ENCODE measurements around the gene TRA2A. TPM values are rescaled to one million over a fixed set of nuclear protein-coding genes. Genes with fewer than 3 reads are reported as not detected.

The TRA2A gene
- polyA plus RNA-seq (2013, experiment 1 of 2), result 59.0 TPM
- 66.6 TPM for polyA plus RNA-seq (2013, experiment 2 of 2)

- Histone ChIP-seq H3K4me1 (ENCODE audit: control insufficient read depth, insufficient read depth, low read length, poor library complexity, severe bottlenecking) (peaks cover 7% of the 10 kb centered on the region), H3K4me3 (ENCODE audit: extremely low read depth, insufficient read depth, low read length, poor library complexity, severe bottlenecking) (peak within 1 kb of the TSS; percentile 91), H3K9me3 (ENCODE audit: control insufficient read depth, low read length) (no peaks in the 10 kb centered on the region), H3K36me3 (ENCODE audit: control insufficient read depth, insufficient read depth, low read length) (peaks cover 13% of the 10 kb centered on the region), H3K27ac (ENCODE audit: low read depth, low read length, severe bottlenecking) (peak within 1 kb of the TSS; percentile 98)
- WGBS, 2 experiments (ENCODE audit: insufficient coverage in 2 of 2), result 13 to 29% methylated on average over 33 to 46 of the region's 50 CpGs
Observed at GRCh38 chr7:23531794-23532489, at the start of gene TRA2A. TSS of gene TRA2A (minus strand) at chr7:23531981. CDS start at chr7:23531824, 157 bp downstream.

- 46 to 71% methylated on average over 2 to 3 of the region's 5 CpGs for WGBS, 2 experiments (ENCODE audit: insufficient coverage in 2 of 2)
- Histone ChIP-seq H3K4me1 (ENCODE audit: control insufficient read depth, insufficient read depth, low read length, poor library complexity, severe bottlenecking) (no peaks in the 10 kb centered on the region), H3K27ac (ENCODE audit: low read depth, low read length, severe bottlenecking) (no peak overlapping the region), H3K9me3 (ENCODE audit: control insufficient read depth, low read length) (no peaks in the 10 kb centered on the region), H3K4me3 (ENCODE audit: extremely low read depth, insufficient read depth, low read length, poor library complexity, severe bottlenecking) (no peak overlapping the region), H3K36me3 (ENCODE audit: control insufficient read depth, insufficient read depth, low read length) (no peaks in the 10 kb centered on the region)
Observed at GRCh38 chr7:23570592-23571200, 38.9 kb upstream of the TRA2A start.

- no peak overlapping the region for H3K27ac ChIP-seq (ENCODE audit: low read depth, low read length, severe bottlenecking)
- H3K9me3 ChIP-seq (ENCODE audit: control insufficient read depth, low read length), result no peaks in the 10 kb centered on the region
- H3K4me1 ChIP-seq (ENCODE audit: control insufficient read depth, insufficient read depth, low read length, poor library complexity, severe bottlenecking), result no peaks in the 10 kb centered on the region
- no peak overlapping the region for H3K4me3 ChIP-seq (ENCODE audit: extremely low read depth, insufficient read depth, low read length, poor library complexity, severe bottlenecking)
- H3K36me3 ChIP-seq (ENCODE audit: control insufficient read depth, insufficient read depth, low read length), result no peaks in the 10 kb centered on the region
Observed at GRCh38 chr7:23558303-23558702, 26.5 kb upstream of the TRA2A start.

- no peak overlapping the region for H3K27ac ChIP-seq (ENCODE audit: low read depth, low read length, severe bottlenecking)
- H3K36me3 ChIP-seq (ENCODE audit: control insufficient read depth, insufficient read depth, low read length), result no peaks in the 10 kb centered on the region
- no peak overlapping the region for H3K4me3 ChIP-seq (ENCODE audit: extremely low read depth, insufficient read depth, low read length, poor library complexity, severe bottlenecking)
- peaks cover 4% of the 10 kb centered on the region for H3K9me3 ChIP-seq (ENCODE audit: control insufficient read depth, low read length)
- no peaks in the 10 kb centered on the region for H3K4me1 ChIP-seq (ENCODE audit: control insufficient read depth, insufficient read depth, low read length, poor library complexity, severe bottlenecking)
- whole genome bisulfite sequencing, 2 experiments (ENCODE audit: insufficient coverage in 2 of 2), result 89 to 96% methylated on average over 3 to 4 of the region's 4 CpGs
Observed at GRCh38 chr7:23547662-23548061, 15.9 kb upstream of the TRA2A start.

- WGBS, 2 experiments (ENCODE audit: insufficient coverage in 2 of 2), result 30 to 35% methylated on average over 6 to 8 of the region's 13 CpGs
- Histone ChIP-seq H3K4me1 (ENCODE audit: control insufficient read depth, insufficient read depth, low read length, poor library complexity, severe bottlenecking) (no peaks in the 10 kb centered on the region), H3K27ac (ENCODE audit: low read depth, low read length, severe bottlenecking) (no peak overlapping the region), H3K4me3 (ENCODE audit: extremely low read depth, insufficient read depth, low read length, poor library complexity, severe bottlenecking) (no peak overlapping the region), H3K36me3 (ENCODE audit: control insufficient read depth, insufficient read depth, low read length) (no peaks in the 10 kb centered on the region), H3K9me3 (ENCODE audit: control insufficient read depth, low read length) (peaks cover 8% of the 10 kb centered on the region)
Observed at GRCh38 chr7:23546897-23547572, 15.3 kb upstream of the TRA2A start.

GRCh38 chr7:23545493-23545892 is 13.7 kb upstream of the TRA2A start:
- Histone ChIP-seq H3K27ac (ENCODE audit: low read depth, low read length, severe bottlenecking) (no peak overlapping the region), H3K4me3 (ENCODE audit: extremely low read depth, insufficient read depth, low read length, poor library complexity, severe bottlenecking) (no peak overlapping the region), H3K4me1 (ENCODE audit: control insufficient read depth, insufficient read depth, low read length, poor library complexity, severe bottlenecking) (no peaks in the 10 kb centered on the region), H3K36me3 (ENCODE audit: control insufficient read depth, insufficient read depth, low read length) (no peaks in the 10 kb centered on the region), H3K9me3 (ENCODE audit: control insufficient read depth, low read length) (peaks cover 8% of the 10 kb centered on the region)
- WGBS, 2 experiments (ENCODE audit: insufficient coverage in 2 of 2), result 89 to 100% methylated on average over 1 of the region's 1 CpG

- Histone ChIP-seq H3K9me3 (ENCODE audit: control insufficient read depth, low read length) (peaks cover 8% of the 10 kb centered on the region), H3K36me3 (ENCODE audit: control insufficient read depth, insufficient read depth, low read length) (no peaks in the 10 kb centered on the region), H3K4me1 (ENCODE audit: control insufficient read depth, insufficient read depth, low read length, poor library complexity, severe bottlenecking) (no peaks in the 10 kb centered on the region), H3K27ac (ENCODE audit: low read depth, low read length, severe bottlenecking) (no peak overlapping the region), H3K4me3 (ENCODE audit: extremely low read depth, insufficient read depth, low read length, poor library complexity, severe bottlenecking) (no peak overlapping the region)
- 0 to 63% methylated on average over 1 of the region's 2 CpGs for WGBS, 2 experiments (ENCODE audit: insufficient coverage in 2 of 2)
Observed at GRCh38 chr7:23544913-23545354, 13.2 kb upstream of the TRA2A start.

GRCh38 chr7:23542752-23543151 is 11.0 kb upstream of the TRA2A start:
- WGBS, 2 experiments (ENCODE audit: insufficient coverage in 2 of 2), result 86 to 92% methylated on average over 1 of the region's 3 CpGs
- H3K27ac ChIP-seq (ENCODE audit: low read depth, low read length, severe bottlenecking), result no peak overlapping the region
- peaks cover 8% of the 10 kb centered on the region for H3K9me3 ChIP-seq (ENCODE audit: control insufficient read depth, low read length)
- H3K4me3 ChIP-seq (ENCODE audit: extremely low read depth, insufficient read depth, low read length, poor library complexity, severe bottlenecking), result no peak overlapping the region
- no peaks in the 10 kb centered on the region for H3K36me3 ChIP-seq (ENCODE audit: control insufficient read depth, insufficient read depth, low read length)
- H3K4me1 ChIP-seq (ENCODE audit: control insufficient read depth, insufficient read depth, low read length, poor library complexity, severe bottlenecking), result no peaks in the 10 kb centered on the region

- Histone ChIP-seq H3K9me3 (ENCODE audit: control insufficient read depth, low read length) (peaks cover 8% of the 10 kb centered on the region), H3K27ac (ENCODE audit: low read depth, low read length, severe bottlenecking) (no peak overlapping the region), H3K4me1 (ENCODE audit: control insufficient read depth, insufficient read depth, low read length, poor library complexity, severe bottlenecking) (no peaks in the 10 kb centered on the region), H3K4me3 (ENCODE audit: extremely low read depth, insufficient read depth, low read length, poor library complexity, severe bottlenecking) (no peak overlapping the region), H3K36me3 (ENCODE audit: control insufficient read depth, insufficient read depth, low read length) (no peaks in the 10 kb centered on the region)
- WGBS, 2 experiments (ENCODE audit: insufficient coverage in 2 of 2), result 69 to 85% methylated on average over 3 to 4 of the region's 4 CpGs
Observed at GRCh38 chr7:23539494-23539907, 7.7 kb upstream of the TRA2A start.

- Histone ChIP-seq H3K4me1 (ENCODE audit: control insufficient read depth, insufficient read depth, low read length, poor library complexity, severe bottlenecking) (no peaks in the 10 kb centered on the region), H3K9me3 (ENCODE audit: control insufficient read depth, low read length) (peaks cover 8% of the 10 kb centered on the region), H3K4me3 (ENCODE audit: extremely low read depth, insufficient read depth, low read length, poor library complexity, severe bottlenecking) (no peak overlapping the region), H3K27ac (ENCODE audit: low read depth, low read length, severe bottlenecking) (no peak overlapping the region), H3K36me3 (ENCODE audit: control insufficient read depth, insufficient read depth, low read length) (no peaks in the 10 kb centered on the region)
- 89 to 95% methylated on average over 2 to 3 of the region's 3 CpGs for WGBS, 2 experiments (ENCODE audit: insufficient coverage in 2 of 2)
Observed at GRCh38 chr7:23538301-23538700, 6.5 kb upstream of the TRA2A start.

GRCh38 chr7:23533238-23533604 is 1.4 kb upstream of the TRA2A start:
- no peak overlapping the region for H3K27ac ChIP-seq (ENCODE audit: low read depth, low read length, severe bottlenecking)
- no CpG with 5 or more reads among the region's 5 CpGs for WGBS, 2 experiments (ENCODE audit: insufficient coverage in 2 of 2)
- H3K9me3 ChIP-seq (ENCODE audit: control insufficient read depth, low read length), result no peaks in the 10 kb centered on the region
- no peak overlapping the region for H3K4me3 ChIP-seq (ENCODE audit: extremely low read depth, insufficient read depth, low read length, poor library complexity, severe bottlenecking)
- H3K4me1 ChIP-seq (ENCODE audit: control insufficient read depth, insufficient read depth, low read length, poor library complexity, severe bottlenecking), result peaks cover 3% of the 10 kb centered on the region
- H3K36me3 ChIP-seq (ENCODE audit: control insufficient read depth, insufficient read depth, low read length), result peaks cover 13% of the 10 kb centered on the region
